NCI-H2171 (cell line): Measurements from ENCODE around the gene PAWR.
A peak's percentile ranks its signal among the peaks of the same experiment; 100 is the strongest.
"Not testable (repeated sequence)": the region's sequence is repeated elsewhere in the genome, so short reads cannot be mapped to it uniquely, and the experiment has no call there.

Source experiments
- DNase-seq: peaks from one replicate; lab custom pipeline; 2025; lab: John Stamatoyannopoulos, UW

PAWR gene

DNA sequence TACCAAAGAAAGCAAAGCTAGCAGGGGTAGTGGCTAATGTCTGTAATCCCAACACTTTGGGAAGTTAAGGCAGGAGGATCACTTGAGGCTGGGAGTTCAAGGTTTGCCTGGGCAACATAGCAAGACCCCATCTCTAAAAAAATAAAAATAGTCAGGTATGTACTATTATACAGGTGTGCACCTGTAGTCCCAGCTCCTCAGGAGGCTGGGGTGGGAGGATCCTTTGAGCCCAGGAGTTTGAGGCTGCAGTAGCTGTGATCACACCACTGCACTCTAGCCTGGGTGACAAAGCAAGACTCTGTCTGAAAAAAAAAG lies 142.2 kb downstream of the PAWR start:
- no peak for DNase-seq

DNA sequence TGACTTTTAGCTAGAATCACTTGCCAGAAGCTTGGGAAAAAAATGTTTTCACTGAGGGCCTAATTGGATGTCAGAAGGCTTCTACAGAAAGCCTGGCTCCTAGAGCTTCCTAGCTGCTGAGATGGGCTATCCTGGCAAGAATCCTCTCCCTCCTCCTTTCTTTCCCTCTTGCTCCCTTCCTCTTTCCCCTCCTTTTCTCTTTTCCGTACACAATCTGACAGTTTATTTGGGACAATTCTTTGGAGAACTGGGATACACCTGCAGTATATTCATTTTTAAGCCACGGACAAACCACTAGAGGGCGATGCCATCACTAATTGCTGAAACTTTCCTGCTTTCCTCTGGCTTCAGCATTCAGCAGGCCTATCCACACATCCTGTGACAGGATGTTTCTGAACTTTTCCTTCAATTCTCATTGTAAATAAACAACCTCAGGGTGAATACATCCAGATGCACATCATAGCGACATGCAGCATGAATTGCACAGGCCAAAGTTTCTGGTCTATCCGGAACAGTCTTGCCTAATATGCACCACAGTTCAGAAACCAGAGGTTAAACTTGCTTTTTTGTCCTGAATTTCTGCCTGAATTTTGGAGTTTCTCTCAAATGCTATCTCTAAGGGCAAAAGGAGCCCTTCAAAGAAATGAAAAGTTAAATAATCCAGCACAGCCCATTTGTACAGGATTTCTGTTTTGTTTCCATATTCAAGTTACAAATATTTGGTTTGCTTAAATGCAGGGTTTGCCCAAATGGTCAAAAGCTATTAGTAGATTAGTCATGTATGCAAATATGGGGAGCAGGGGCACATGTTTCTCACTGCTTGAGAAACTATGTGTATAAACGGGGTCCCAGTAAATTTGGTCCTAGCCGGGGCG lies 142.8 kb downstream of the PAWR start:
- peak; percentile 16 for DNase-seq

DNA sequence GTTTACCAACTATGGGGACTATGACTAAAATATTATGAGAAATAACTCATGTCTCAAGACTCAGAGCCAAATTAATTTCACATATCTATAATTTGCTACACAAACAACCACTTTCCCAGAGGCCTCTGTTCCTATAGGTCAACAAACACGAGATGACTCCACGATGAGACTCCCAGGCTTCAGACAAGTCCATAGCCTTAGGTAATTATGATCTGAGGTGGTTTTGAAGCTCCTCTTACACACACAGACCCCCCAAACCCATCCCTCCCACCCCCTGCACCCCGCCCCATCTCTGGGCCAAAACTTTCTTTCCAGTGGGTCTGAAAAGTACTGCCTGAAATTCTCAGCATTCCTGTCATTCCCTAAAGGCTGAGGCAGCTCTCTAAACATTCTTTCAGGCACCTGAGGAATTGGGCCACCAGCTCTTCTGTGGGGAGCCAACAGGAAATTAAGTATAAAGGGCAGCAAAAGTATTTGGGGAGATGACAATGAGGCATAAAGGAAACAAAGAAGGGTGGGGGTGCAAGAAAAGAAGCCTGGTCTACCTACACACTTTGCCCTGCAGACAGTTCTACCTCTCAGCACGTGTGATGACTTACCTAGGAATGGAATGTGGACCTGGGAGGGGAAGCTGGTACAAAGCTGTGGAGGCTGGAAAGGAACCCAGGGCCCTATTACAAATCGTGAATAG lies 143.6 kb downstream of the PAWR start:
- DNase-seq = no peak

DNA sequence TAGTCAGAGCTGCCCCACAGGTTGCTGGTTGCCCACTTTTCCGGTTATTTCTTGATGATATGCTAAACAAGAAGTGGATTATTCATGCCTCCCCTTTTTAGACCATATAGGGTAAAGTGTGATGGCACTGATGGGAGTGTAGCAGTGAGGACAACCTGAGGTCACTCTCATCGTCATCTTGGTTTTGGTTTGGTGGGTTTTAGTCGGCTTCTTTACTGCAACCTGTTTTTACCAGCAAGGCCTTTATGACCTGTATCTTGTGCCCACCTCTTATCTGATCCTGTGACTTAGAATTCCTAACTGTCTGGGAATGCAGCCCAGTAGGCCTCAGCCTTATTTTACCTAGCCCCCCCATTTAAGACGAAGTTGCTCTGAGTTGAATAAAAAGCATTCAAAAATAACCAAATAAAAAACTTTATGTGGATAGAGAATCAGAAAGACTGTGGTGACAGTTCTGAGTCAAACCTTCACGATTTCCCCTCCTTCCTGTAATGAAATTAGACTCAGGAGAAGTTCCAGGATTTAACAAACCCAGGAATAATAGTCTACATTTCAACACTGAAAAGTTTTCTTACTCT lies 144.2 kb downstream of the PAWR start:
- DNase-seq = no peak

DNA sequence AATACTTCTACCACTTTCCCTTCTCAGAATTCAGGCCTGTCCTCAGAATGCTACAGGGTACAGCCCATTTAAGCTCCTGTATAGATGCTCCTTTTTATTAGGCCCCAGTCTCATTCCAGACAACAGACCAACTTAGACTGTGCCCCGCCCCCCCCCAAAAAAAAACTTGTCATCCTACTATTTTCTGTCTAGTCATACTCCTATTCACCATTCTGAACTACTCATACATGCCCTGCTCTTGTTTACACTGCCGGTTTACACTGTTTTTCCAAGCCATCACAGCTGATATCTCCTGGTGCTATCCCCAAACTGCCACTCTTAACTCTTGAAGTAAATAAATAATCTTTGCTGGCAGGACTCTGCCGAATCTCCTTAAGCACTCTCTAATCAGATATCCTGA lies 146.3 kb downstream of the PAWR start:
- DNase-seq = not testable (repeated sequence)

DNA sequence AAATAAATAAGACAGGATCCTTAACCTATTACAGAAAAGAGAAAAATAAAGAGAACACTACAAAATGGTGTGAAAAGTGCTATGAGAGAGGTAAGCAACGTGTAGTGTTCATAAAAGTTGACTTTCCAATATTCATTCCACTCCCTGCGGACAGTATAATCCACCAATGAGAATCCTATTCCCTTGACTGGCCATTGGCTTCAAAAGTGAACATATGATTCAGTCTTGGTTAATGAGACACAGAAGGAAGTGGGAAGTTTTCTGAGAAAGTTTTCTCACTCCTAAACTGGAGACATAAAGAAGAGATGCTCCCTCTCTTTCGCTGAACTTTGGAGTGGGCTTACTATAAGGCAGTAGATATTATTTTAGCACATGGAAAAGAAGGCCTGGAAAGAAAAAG lies 153.1 kb downstream of the PAWR start:
- no peak for DNase-seq

DNA sequence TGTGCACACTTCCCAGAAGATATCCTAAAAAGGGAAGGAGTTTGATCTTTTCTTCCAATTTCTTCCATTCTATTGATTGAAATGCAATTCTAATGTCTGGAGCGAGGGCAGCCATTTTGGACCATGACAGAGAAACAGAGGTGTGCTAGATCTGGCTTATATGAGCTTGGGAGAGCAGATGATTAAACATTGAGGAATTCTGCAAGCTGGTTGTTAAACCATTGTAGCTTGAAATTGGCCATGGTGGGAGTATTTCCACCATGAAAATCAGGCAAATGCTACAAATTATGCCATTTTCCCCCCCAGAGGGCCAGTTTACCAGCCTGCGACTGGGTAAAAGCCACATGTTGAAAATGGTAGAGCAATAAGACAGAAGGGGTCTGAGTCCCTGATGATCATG lies 155.0 kb downstream of the PAWR start:
- no peak for DNase-seq
